GM13976 (cell line): Measurements from ENCODE around the gene DERA.

Source experiments
- DNase-seq: peaks from one replicate; pipeline ENCODE4 v3.0.0; 2012; ENCODE audit warnings: low spot score
- in situ Hi-C: fragments of 300-500 bp; cut with MboI; formaldehyde crosslinking; loops from one replicate; pipeline ENCODE4 v1.12.0; 2022; ENCODE audit warnings: low sequenced_read_pairs, mixed read lengths, inconsistent platforms; ENCODE audit not compliant: unreplicated experiment
- TF ChIP-seq, protein P1 (sequence below): IDR thresholded peaks from 2 replicates; pipeline ENCODE4 v1.5.1; 2012; ENCODE audit warnings: borderline replicate concordance, mild to moderate bottlenecking; ENCODE audit not compliant: insufficient read depth; ENCODE audit errors: extremely low read depth, missing control alignments, control extremely low read depth

DERA gene

DNA sequence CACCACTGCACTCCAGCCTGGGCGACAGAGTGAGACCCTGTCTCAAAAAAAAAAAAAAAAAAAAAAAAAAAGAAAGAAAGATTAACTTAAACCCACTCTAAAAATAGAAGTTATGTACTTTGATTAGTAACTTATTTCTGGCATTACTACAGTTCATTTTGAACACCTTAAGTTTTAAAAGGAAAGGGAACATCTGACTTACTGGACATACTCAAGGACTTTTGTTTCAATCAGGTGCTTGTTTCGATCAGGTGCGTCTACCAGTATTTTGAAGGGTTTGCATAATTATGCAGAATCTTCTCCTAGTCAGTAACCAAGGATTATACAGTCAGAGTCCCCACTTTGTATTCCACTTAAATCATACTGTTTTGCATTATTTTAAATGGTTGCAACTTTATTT lies 105.6 kb downstream of the DERA start:
- in situ Hi-C loops = no loop called here
- DNase-seq = no peak
- TF ChIP-seq, protein P1, sequence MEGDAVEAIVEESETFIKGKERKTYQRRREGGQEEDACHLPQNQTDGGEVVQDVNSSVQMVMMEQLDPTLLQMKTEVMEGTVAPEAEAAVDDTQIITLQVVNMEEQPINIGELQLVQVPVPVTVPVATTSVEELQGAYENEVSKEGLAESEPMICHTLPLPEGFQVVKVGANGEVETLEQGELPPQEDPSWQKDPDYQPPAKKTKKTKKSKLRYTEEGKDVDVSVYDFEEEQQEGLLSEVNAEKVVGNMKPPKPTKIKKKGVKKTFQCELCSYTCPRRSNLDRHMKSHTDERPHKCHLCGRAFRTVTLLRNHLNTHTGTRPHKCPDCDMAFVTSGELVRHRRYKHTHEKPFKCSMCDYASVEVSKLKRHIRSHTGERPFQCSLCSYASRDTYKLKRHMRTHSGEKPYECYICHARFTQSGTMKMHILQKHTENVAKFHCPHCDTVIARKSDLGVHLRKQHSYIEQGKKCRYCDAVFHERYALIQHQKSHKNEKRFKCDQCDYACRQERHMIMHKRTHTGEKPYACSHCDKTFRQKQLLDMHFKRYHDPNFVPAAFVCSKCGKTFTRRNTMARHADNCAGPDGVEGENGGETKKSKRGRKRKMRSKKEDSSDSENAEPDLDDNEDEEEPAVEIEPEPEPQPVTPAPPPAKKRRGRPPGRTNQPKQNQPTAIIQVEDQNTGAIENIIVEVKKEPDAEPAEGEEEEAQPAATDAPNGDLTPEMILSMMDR = no peak

DNA sequence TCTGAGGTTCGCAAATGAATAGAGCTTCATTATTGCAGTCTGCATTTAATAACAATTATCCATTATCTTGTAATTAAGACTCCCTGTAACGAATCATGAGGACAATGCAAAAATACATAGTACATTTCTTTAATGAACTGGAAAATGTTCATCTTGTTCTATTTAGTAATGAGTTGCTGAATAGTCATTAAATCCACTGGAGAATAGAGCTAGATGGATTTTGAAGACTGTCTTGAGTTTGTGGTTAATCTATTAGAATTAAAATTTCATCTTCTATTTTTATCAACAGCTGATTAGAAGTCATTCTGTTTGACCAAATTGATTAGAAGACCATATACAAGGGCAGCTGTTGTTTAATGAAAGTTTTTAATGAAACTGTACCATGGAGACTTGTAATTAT lies 107.2 kb downstream of the DERA start:
- in situ Hi-C loops = no loop called here
- TF ChIP-seq, protein P1 = no peak
- no peak for DNase-seq

DNA sequence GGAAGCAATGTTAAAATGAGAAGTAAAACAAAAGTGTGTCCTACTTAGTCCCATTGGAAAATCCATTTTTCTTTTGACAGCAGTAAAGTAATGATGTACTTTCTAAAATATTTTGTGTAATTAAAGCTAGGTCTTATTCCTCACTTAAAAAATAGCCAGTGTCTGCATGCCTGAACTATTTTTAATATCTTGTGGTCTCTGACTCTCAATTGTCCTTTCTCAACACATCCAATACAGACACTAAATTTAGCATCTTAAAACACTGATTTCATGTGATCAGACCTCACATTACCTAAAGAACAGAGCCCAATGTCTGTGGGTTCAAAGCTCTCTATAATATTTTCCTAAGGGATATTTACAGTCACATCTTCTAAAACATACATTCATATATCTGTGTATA lies 108.0 kb downstream of the DERA start:
- in situ Hi-C loops = no loop called here
- no peak for DNase-seq
- TF ChIP-seq, protein P1 = no peak

DNA sequence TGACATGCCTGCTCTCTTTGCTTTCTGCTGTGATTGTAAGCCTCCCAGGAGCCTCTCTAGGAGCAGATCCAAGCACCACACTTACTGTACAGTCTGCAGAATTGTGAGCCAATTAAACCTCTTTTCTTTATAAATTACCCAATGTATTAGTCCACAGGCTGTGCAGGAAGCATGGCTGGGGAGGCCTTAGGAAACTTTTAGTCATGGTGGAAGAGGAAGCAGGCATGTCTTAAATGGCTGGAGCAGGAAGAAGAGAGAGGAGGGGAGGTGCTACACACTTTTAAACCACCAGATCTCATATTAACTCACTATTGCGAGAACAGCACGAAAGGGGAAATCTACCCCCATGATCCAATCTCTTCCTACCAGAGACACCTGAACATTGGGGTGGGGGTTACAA lies 108.9 kb downstream of the DERA start:
- TF ChIP-seq, protein P1 = no peak
- in situ Hi-C loops = no loop called here
- no peak for DNase-seq

DNA sequence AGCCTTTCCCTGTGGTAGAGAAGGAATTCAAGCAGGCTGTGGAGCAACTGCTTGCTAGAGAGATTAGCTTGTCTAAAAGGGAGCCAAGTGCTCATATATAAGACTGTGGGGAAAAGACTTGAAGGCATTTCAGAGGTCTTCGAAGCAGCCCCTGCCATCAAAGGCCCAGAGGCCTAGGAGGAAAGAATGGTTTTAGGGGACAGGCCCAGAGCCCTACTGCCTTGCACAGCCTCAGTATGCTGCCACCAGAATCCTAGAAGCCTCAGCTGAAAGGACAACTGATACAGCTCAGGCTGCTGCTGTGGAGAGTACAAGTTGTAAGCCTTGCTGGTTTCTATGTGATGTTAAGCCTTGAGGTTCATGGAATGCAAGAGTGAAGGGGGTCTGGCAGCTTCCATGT lies 109.9 kb downstream of the DERA start:
- in situ Hi-C loops = no loop called here
- TF ChIP-seq, protein P1 = no peak

DNA sequence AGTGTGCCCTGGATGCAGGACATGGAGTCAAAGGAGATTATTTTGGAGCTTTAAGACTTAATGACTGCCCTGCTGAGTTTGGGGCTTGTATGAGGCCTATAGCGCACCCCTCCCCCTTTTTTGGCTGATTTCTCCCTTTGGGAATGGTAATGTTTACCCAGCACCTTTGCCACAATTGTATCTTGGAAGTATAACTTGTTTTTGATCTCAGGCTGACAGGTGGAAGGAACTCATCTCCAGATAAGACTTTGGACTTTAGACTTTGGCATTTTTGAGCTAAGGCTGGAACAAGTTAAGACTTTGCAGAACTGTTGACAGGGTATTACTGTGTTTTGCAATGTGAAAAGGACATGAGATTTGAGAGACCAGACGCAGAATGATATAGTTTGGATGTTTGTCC lies 110.5 kb downstream of the DERA start:
- in situ Hi-C loops = no loop called here
- TF ChIP-seq, protein P1 = no peak
- no peak for DNase-seq

More for the DNA sequence above, 109.9 kb downstream of the DERA start:
- DNase-seq = no peak

DNA sequence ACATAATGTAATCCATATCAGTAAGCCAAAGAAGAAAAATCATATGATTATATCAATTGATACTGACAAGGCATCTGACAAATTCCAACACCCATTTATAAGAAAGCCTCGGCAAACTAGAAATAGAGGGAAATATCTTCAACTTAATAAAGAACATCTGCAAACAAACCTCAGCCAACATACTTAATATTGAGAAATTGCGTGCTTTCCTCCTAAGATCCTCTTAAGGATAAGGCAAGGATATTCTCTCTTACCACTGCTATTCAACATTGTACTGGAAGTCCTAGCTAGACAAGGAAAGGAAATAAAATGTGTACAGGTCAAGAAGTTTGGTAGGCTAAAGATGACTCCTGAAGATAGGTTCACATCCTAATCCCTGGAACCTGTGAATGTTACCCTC lies 115.9 kb downstream of the DERA start:
- TF ChIP-seq, protein P1 = no peak
- in situ Hi-C loops = no loop called here
- no peak for DNase-seq
